ENCODE measurements around the gene BTLA.

GRCh38 chr3:112486811-112487505 is 12.3 kb downstream of the BTLA start:
- TF ChIP-seq CTCF (IDR thresholded peaks at IDR 0.05) (no peak), POLR2A (IDR thresholded peaks at IDR 0.05) (no peak)
